GM19025 (cell line): Measurements from ENCODE around the gene ZNF280A.

Experiments
- ATAC-seq: cut with Tn5 transposase; IDR thresholded peaks from one replicate; pipeline ENCODE4 v1.9.1; 2021; ENCODE audit warnings: mild to moderate bottlenecking, low read depth, moderate library complexity; ENCODE audit not compliant: unreplicated experiment

ZNF280A gene, protein sequence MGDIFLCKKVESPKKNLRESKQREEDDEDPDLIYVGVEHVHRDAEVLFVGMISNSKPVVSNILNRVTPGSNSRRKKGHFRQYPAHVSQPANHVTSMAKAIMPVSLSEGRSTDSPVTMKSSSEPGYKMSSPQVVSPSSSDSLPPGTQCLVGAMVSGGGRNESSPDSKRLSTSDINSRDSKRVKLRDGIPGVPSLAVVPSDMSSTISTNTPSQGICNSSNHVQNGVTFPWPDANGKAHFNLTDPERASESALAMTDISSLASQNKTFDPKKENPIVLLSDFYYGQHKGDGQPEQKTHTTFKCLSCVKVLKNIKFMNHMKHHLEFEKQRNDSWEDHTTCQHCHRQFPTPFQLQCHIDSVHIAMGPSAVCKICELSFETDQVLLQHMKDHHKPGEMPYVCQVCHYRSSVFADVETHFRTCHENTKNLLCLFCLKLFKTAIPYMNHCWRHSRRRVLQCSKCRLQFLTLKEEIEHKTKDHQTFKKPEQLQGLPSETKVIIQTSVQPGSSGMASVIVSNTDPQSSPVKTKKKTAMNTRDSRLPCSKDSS

DNA sequence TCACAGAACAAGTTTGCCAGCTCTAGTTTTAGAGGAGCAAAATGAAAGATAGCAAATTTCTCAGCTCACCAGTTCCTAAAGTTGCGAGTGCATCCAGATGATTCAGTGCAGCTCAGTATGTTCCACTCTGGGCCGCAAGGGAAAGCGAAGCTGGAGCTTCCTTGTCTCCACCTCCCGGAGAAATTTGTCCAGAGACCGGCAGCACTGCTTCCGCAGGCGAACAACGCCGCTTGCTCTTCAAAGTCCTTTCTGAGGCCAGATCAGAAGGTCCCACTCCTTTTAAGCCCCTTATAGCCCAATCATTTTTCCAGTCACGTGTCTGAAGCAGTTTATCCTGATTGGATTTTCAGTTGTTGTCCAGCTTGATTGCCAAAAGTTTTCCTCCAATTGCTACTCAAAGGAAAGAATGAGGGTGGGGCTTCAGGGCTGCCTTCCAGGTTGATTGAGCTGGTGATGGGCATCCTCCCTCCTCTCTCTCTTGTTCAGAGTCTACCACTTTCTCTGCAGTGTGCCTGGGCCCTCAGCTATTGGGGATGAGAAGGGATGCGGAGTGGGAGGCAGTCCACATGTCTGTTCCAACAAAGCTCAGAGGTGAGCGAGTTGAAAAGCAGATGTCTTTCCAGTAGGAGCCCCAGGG is at the start of gene ZNF280A:
Gene ZNF280A (minus strand): TSS at position 251 of the 637 bp plus-strand sequence. CDS start 4,640 bp downstream, outside the sequence.
- ATAC-seq, result no peak

DNA sequence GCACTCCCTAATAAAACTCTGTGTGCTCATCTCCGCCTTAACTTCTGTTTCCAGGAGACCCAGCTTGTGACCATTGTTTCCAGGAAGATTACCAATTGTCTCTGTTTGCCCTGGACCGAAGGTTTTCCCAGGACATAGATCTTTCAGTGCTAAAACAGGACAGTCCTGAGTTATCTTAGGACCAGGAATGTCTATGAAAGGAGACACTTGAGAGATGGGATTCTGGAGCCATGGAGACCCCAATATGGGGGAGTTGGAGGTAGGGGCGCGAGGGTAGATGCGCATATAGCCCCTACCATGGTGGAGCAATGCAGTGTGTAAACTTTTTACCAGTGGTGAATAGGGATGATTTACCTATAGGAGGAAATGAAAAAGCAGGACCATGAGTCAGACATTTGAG is 49.1 kb upstream of the ZNF280A start:
- ATAC-seq, result no peak

DNA sequence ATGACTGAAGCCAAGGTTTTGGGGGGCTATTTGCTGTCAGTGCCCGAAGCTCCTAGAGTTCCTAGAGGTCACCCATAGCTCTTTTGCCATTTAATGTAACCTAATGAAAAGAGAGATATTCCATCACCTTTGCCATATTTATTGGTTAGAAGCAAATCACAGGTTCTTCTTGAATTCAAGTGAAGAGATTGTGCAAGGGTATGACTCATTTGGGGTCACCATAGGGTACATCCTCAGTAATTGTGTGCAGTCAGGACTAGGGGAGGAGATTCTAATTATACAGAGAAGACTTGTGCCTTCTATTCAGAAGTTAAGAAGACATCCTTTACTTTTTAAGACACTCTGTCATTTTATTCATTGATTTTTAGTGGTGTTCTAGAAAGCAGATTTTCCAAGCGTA is 45.9 kb upstream of the ZNF280A start:
- no peak for ATAC-seq

DNA sequence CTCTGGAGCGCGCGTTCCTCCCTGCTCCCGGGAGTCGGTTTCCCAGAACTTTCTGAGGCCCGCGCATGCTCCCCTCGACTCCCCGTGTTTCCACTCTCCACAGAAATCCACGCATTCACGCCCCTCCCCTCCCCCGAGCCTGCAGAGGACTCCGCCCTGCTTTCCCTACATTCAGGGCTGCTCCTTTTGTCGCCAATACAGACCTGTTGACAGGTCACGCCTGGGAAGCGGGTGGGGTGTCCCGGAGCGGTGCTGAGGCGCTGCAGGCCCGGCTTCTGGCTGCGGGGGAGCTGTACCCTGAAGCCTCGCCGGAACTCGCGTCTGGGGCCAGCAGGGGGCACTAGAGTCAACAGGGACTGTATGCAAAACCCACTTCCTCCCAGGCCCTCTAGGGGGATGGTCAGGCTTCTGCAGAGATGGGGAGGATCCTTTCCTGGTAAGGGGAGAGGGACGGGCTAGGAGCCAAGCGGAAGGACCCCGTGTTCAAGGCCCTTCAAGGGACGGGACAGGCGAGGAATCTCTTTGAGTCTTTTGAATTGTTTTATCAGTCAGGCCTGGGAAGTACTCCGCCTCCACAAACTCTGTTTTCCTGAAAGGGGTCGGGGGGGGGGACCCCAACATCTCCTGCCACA is 39.0 kb upstream of the ZNF280A start, which contains the start of gene PRAME:
Gene PRAME (minus strand): TSS at position 294 of the 632 bp plus-strand sequence. CDS start 2,433 bp downstream, outside the sequence.
- no peak for ATAC-seq

DNA sequence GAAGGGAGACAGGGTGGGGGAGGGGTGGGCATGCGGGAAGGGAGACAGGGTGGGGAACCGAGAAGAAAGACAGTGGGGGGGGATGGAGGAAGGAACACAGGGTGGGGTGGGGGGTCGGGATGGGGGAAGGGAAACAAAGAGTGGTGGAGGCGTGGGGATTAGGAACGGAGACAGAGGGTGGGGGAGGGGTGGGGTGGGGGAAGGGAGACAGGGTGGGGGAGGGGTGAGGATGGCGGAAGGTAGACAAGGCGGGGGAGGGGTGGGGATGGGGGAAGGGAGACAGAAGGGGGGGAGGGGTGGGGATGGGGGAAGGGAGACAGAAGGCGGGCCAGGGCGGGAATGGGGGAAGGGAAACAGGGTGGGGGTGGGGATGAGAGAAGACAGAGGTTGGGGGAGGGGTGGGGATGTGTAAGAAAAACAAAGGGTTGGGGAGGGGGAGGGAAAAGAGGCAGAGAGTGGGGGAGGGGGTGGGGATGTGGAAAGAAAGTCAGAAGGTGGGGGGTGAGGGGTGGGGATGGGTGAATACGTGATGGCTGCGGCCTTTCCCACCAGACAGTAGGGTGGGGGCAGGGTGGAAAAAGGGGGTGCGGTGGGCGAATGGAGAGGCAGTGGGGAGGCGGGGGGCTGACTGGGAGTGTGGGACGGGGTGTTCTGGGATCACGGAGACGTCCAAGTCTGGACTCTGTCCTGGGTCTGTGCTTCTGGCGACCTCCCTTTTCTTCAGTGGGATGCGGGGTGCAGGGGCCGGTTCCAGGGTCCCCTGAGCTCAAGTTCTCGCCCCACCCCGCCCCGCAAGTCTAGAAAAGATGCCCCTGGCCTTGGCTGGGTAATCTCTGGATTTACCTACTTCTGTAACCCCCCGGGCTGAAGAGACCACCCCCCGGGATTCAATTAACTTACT is 38.3 kb upstream of the ZNF280A start:
- ATAC-seq, result no peak

DNA sequence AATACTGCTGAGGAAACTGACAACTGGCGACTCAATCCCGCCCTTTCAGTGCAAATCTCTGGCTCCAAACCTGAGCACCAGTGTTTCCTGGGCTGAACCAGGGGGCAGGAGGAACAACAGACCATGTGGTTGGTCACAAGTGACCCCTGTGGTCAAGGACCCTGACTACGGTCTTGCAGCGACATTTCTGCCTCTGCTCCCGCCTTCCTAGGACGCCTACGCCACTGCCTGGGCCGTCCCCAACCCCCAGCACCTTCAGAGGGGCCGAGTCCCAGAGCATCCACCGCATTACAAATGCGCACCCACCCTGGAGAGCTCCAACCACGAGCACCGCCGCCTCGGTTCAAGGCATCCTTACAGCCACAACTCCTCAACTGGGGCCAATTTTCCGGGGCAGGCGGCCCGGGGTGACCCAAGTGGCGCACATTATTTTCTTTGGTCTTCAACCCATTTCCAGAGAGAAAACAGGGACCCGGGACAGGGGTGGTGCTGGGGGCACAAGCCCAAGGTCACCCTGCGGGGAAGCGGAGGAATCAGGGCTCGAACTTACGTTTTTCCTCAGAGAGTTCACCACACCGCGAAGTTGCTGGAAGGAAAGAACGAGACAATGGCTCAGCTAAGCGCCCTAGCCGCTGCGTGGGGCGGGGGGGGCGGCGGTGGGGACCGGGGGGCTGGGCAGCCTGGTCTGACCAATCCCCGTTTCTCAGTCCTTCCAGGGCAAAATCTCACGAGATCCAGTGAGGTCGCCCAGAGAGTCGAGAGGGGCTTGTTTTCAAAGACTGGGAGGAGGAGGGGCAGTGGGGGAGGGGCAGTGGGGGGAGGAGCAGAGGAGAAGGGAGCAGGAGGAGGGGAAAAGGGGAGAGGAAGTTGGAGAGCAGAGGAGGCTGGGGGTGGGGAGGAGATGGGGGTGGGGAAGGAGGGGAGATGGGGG is 37.2 kb upstream of the ZNF280A start:
- ATAC-seq, result no peak

DNA sequence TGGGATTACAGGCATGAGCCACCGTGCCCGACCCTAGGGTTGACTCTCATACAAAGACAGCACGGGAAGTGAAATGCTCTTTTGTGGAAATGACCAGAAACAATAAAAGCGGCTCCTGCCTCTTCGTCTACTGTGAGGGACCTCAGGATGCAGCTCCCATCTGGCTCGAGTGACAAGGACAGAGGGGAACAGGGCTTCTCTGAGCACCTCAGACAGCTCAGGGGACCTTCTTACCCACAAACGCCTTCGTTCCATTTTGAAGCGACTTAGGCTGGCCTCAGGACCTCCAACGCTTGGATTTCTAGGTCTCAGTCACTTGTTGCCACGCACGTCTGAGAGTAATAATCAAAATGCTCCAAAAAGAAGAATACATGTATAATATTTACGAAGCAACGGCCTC is 36.5 kb upstream of the ZNF280A start:
- ATAC-seq, result no peak

DNA sequence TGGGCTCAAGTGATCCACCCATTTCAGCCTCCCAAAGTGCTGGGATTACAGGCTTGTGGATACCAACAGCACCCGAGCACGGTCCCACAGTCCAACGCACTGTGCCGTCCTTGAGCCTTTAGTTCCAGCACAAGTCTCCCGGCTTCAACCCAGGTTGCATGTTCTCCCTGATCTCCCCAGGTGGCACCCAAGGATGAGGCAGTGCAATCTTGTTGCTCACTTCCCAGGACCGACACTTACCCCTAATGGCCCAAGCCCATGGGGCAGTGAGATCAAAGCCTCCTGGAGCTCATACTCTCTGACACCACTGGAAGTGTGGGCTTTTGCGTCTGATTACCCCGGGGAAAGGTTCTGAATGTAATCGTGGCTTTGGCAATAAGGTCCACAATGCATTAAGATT is 35.5 kb upstream of the ZNF280A start:
- no peak for ATAC-seq

DNA sequence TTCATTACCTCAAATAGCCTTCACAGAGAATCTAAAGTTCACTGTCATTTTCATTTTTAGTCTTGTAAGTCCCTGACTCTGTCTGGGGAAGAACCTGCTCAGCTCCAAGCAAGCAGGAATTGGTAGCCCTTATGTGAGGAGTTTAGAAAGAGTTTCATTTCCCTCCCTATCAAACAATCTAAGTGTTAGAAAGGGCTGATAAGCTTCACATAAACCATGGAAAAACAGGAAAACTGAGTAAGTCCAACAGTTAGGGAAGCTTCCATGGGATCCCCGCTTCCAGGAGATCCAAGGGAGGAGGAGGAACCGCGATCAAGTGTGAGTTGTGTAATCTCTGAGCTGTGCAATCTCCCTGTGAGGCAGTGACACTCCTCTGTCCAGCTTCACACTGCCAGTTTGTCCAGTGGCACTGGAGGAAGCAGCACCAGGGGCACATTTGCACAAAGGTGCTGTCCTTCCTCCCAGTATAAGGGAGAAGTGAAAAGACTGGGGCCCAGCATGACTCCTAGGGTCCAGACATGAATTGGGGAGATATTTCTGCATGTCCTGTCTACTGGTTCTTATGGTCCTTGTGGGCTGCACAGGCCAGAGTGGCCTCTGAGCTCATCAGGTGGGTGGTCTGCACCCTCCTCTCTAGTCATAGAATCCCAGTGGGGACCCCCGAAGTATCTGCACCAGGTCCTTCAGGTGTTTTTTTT is 34.7 kb upstream of the ZNF280A start:
- no peak for ATAC-seq

DNA sequence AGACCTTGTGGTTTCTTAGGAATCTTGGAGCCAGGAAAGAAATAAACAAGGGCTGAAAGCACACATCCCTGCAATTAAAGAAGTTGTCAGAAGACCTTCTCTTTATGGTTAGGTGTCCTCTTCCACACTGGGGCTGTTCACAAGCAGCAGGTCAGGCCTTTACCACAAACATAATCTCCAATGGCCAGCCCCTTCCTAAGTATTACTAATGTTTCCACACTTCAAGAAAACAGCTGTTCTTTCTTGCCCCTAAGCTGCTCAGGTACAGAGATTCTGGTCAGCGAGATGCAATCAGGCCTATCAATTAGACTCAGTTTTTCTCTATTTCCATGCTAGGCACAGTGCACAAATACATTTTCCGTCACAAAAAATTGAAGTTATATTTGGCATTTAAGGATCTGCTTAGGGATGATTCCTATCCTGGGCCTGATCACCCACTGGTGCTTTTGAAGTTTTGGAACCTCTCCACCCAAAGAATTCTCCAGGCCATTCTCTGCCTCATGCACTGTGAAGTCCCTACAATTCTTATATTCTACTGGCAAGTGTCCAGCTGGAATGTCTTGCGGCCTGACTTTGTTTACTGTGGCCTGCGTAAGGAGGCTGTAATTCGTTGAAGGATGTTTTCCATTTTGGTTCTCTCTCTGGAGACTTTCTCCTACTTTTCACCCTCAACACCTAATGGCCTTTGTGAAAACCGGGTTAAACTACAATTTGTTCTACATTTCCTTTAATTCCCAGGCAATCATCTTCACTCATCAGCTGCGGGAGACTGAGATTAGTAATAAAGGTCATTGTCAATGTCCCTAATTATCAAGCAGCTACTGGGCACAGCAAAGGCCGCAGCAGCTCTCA is 33.9 kb upstream of the ZNF280A start:
- no peak for ATAC-seq

DNA sequence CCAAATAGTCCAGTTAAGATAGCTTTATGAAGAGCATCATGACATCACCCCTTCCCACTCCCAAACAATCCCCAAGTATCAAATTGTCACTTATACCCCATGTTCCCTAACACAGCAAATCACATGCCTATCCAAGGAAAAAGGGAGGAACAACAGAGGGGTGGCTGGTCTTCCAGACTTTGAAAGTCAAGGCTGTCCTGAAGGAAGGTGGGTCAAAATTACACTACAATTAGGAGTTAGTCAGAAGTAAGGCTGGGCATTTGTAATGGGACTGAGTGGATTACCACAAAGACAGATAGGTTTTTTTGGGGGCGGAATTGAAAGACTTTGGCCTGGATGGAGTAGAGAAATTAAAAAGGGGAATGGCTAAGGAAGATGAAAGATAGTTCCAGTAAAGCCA is 33.1 kb upstream of the ZNF280A start:
- no peak for ATAC-seq

DNA sequence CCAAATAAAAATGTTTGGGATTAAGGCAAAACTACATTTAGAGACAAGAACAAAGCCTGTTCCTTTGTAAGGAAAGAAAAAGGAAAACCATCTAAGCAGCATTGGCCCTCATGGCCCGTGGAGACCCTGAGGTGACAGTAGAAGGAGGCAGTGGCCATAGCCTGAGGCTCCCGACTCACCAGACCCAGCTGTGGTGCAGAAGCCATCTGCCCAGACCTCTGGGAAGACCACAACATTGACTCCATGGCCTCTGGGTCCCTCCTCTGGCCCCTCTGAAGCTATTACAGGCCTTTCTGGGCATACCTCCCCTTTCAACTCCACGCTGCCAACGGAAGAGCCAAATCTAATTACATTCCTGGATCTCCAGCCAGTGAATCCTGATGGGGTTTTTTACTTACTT is 32.6 kb upstream of the ZNF280A start:
- ATAC-seq, result no peak

DNA sequence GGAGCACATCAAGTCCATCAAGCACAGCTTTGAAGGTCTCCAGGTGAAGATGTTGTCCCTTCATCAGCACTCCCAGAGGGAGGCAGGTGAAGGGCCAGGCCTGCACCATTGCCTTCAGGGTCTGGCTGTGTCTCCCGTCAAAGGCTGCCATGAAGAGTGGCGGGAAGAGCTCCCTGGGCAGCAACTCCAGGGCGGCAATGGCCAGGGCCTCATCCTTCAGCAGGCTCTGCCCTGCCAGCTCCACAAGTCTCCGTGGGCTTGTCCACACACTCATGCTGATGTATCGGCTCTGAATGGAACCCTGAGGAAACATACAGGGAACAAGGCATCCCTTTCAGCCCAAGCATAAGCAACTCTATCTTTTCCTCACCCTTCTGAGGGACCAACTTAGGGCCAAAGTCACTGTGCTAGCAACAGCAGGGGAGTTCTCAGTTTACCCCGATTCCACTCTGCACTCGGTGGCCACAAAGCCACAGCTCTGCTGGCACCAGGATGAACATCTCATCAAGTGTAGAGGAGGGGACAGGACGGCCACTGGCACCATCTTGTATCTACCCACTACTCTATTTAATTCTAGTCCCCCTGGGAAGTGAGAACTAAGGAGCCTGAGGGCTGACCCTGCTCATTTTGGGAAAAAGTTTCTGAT is 30.8 kb upstream of the ZNF280A start:
- ATAC-seq, result no peak

DNA sequence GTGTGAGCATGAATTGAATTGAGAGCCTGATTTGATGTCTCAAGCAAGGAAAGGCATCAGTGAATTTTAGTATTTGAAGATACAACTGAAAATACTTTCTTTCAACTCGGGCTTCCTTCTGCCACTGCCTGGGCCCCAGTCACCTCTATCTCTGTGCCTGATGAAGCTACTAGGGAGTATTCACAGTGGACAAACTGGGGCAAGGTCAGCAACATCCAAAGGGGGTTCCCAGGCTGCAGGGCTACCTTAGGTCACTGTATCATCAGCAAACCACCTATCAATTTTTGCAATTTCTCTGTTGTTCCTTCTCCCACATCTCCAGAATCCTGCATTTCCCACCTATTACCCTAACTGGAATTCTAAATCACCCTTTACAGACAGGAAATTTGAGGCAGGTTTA is 28.8 kb upstream of the ZNF280A start:
- ATAC-seq, result no peak

DNA sequence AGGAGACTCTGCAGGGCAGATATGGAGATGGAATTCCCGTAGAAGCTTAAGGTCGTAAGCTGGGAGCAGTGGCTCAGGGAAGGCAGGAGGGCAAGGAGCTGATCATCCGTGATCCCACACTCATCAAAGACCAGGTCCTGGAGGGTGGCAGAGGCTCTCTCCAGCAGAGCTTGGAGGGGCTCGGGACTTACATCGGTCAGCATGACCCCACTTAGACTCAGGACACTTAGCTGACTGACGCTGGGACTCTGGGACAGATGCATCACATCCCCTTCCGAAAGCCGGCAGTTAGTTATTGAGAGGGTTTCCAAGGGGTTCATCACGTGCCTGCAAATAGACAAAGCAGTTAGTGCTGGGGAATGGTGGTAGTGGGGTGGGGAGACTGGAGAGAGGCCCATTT is 28.2 kb upstream of the ZNF280A start:
- no peak for ATAC-seq

DNA sequence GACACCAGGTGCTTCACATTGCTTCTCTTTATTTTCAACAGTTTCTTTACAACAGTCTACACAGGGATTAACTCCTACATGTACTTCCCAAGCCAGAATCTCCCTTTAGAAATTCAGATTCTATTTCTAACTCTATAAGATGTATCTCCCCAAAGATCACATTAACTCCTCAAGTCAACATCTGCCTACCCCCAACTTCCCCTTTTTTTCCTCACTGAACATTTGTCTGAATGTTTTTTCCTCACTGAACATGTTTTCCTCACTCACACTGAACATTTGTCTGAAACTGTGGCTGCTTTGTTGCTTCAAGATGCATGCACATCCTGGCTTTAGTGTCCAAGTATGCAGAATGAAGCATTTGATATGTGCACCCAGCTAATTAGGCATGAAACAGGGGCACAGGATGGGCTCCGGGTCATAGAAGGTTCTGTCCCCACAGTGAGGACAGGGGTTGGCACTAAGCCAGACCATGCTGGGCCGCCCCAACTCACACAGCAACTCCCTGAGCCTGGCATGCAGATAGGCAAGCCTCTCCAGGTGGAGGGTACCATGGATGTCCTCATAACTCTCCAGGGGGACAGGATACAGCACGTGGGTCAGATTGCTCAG is 27.7 kb upstream of the ZNF280A start:
- no peak for ATAC-seq

DNA sequence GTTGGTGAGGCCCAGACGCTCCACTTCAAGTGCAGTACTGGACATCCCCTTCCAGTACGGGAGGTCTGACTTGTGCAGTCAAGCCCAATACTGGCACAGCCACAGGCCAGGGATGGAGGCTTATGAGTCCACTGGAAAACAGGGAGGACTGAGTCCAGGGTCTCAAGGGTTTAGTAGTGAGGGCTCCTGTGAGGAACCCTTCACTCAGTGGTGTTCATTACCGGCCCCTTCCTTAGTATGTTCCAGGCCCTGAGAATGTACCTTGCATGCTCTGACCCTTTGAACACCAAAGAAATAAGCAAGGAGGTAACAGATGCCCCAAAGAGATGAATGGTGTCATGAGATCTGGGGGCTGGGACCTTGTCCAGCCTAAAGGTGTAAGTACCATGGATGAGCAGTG is 27.2 kb upstream of the ZNF280A start:
- no peak for ATAC-seq
